ENCODE data around the gene FBXL17. TPM values are rescaled to one million over a fixed set of nuclear protein-coding genes. Genes with fewer than 3 reads are reported as not detected.
A peak's percentile ranks its signal among the peaks of the same experiment; 100 is the strongest.

FBXL17 gene
- total and polyA plus RNA-seq, 4 donors, result 2.1 to 14.1 (median 6.3) TPM

DNA sequence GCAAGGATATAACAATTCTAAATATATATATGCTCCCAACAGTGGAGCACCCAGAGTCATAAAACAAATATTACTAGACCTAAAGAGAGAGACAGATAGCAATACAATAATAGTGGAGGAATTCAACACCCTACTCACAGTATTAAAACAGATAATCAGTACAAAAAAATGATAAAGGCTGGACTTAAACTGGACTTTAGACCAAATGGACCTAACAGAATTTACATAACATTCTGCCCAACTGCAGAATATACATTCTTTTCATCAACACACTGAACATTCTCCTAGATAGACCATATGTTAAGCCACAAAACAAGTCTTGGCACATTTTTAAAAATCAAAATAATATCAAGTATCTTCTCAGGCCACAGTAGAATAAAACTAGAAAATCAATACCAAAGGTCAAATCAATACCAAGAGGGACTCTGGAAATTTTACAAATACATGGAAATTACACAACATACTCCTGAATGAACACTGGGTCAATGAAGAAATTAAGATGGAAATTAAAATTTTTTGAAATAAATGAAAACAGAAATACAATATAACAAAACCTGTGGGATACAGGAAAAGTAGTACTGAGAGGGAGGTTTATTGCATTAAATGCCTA is 100.8 kb downstream of the FBXL17 start:
- Histone ChIP-seq H3K27ac (ENCODE audit: low read depth in 1 of 2, low read length in 2 of 2) (no peak overlapping the region), H3K4me1 (ENCODE audit: control insufficient read depth in 4 of 4, insufficient read depth in 4 of 4, low read length in 3 of 4) (peaks cover 3 to 6% (median 3%) of the 10 kb centered on the region in 4 donors), H3K9ac (ENCODE audit: low read depth in 1 of 2, low read length in 2 of 2) (no peak overlapping the region), H3K36me3 (ENCODE audit: control insufficient read depth in 4 of 4, insufficient read depth in 3 of 4, low read depth in 1 of 4, low read length in 3 of 4) (no peaks in the 10 kb centered on the region), H3K9me3 (ENCODE audit: control insufficient read depth in 4 of 4, low read length in 3 of 4) (no peaks in the 10 kb centered on the region), H3K4me3 (ENCODE audit: low read depth in 1 of 3, low read length in 3 of 3) (no peak overlapping the region), H3K27me3 (ENCODE audit: control insufficient read depth in 4 of 4, insufficient read depth in 4 of 4, low read length in 3 of 4) (no peaks in the 10 kb centered on the region)
- DNase-seq (ENCODE audit: low spot score), result no peak
- TF ChIP-seq SP1 (IDR thresholded peaks at IDR 0.05) (peak; percentile 33), HNF4A (conservative IDR thresholded peaks at IDR 0.05) (peak; percentile 86 to 90), FOXA2 (IDR thresholded peaks at IDR 0.05) (no peak), YY1 (IDR thresholded peaks at IDR 0.05) (peak; percentile 40), RAD21 (IDR thresholded peaks at IDR 0.05) (no peak), NR2F2 (IDR thresholded peaks at IDR 0.05) (peak; percentile 75), HNF4G (IDR thresholded peaks at IDR 0.05) (peak; percentile 64), FOXA1 (IDR thresholded peaks at IDR 0.05) (no peak), JUND (IDR thresholded peaks at IDR 0.05) (no peak), RXRA (IDR thresholded peaks at IDR 0.05) (peak in 1 of 2 donors; percentile 57), TAF1 (conservative IDR thresholded peaks at IDR 0.05) (no peak), GABPA (IDR thresholded peaks at IDR 0.05 in 1 of 2, conservative IDR thresholded peaks at IDR 0.05 in 1 of 2) (no peak), EGR1 (IDR thresholded peaks at IDR 0.05; ENCODE audit: low read depth in 2 of 2) (no peak)
- TF ChIP-seq, protein P1, sequence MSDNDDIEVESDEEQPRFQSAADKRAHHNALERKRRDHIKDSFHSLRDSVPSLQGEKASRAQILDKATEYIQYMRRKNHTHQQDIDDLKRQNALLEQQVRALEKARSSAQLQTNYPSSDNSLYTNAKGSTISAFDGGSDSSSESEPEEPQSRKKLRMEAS (IDR thresholded peaks at IDR 0.05), result no peak
- TF ChIP-seq, protein P2, sequence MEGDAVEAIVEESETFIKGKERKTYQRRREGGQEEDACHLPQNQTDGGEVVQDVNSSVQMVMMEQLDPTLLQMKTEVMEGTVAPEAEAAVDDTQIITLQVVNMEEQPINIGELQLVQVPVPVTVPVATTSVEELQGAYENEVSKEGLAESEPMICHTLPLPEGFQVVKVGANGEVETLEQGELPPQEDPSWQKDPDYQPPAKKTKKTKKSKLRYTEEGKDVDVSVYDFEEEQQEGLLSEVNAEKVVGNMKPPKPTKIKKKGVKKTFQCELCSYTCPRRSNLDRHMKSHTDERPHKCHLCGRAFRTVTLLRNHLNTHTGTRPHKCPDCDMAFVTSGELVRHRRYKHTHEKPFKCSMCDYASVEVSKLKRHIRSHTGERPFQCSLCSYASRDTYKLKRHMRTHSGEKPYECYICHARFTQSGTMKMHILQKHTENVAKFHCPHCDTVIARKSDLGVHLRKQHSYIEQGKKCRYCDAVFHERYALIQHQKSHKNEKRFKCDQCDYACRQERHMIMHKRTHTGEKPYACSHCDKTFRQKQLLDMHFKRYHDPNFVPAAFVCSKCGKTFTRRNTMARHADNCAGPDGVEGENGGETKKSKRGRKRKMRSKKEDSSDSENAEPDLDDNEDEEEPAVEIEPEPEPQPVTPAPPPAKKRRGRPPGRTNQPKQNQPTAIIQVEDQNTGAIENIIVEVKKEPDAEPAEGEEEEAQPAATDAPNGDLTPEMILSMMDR (IDR thresholded peaks at IDR 0.05; ENCODE audit: low read depth, low read length, missing input control), result no peak
- TF ChIP-seq, protein P3, sequence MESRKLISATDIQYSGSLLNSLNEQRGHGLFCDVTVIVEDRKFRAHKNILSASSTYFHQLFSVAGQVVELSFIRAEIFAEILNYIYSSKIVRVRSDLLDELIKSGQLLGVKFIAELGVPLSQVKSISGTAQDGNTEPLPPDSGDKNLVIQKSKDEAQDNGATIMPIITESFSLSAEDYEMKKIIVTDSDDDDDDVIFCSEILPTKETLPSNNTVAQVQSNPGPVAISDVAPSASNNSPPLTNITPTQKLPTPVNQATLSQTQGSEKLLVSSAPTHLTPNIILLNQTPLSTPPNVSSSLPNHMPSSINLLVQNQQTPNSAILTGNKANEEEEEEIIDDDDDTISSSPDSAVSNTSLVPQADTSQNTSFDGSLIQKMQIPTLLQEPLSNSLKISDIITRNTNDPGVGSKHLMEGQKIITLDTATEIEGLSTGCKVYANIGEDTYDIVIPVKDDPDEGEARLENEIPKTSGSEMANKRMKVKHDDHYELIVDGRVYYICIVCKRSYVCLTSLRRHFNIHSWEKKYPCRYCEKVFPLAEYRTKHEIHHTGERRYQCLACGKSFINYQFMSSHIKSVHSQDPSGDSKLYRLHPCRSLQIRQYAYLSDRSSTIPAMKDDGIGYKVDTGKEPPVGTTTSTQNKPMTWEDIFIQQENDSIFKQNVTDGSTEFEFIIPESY (IDR thresholded peaks at IDR 0.05), result no peak
- TF ChIP-seq, protein P4, sequence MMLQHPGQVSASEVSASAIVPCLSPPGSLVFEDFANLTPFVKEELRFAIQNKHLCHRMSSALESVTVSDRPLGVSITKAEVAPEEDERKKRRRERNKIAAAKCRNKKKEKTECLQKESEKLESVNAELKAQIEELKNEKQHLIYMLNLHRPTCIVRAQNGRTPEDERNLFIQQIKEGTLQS (IDR thresholded peaks at IDR 0.05), result no peak
- TF ChIP-seq, protein P5, sequence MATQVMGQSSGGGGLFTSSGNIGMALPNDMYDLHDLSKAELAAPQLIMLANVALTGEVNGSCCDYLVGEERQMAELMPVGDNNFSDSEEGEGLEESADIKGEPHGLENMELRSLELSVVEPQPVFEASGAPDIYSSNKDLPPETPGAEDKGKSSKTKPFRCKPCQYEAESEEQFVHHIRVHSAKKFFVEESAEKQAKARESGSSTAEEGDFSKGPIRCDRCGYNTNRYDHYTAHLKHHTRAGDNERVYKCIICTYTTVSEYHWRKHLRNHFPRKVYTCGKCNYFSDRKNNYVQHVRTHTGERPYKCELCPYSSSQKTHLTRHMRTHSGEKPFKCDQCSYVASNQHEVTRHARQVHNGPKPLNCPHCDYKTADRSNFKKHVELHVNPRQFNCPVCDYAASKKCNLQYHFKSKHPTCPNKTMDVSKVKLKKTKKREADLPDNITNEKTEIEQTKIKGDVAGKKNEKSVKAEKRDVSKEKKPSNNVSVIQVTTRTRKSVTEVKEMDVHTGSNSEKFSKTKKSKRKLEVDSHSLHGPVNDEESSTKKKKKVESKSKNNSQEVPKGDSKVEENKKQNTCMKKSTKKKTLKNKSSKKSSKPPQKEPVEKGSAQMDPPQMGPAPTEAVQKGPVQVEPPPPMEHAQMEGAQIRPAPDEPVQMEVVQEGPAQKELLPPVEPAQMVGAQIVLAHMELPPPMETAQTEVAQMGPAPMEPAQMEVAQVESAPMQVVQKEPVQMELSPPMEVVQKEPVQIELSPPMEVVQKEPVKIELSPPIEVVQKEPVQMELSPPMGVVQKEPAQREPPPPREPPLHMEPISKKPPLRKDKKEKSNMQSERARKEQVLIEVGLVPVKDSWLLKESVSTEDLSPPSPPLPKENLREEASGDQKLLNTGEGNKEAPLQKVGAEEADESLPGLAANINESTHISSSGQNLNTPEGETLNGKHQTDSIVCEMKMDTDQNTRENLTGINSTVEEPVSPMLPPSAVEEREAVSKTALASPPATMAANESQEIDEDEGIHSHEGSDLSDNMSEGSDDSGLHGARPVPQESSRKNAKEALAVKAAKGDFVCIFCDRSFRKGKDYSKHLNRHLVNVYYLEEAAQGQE (IDR thresholded peaks at IDR 0.05), result no peak

Data from liver (tissue), 9 donors.